ENCODE data around the gene PLXNA2.

PLXNA2 gene

GRCh38 chr1:208085655-208086515 is 158.3 kb downstream of the PLXNA2 start:
- DNase-seq = no peak

DNA sequence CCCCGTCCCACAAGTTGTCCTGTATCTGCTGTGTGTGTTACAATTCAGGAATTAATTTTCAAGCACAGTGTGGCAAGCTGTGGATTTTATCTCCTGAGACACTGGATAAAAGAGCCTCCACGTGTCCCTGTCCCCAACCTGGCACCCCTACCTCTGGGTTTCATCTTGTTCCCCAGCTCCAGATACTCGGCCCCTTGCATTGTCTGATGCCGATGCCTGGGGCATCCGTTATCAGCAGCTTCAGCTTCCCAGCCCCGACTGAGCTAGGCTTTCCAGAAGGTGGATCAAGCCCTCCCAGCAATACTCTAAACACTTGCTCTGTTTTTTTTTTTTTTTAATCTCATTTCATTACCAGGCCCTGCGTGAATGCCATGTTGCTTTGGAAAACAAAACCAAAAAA is 159.4 kb downstream of the PLXNA2 start:
- no peak for DNase-seq

DNA sequence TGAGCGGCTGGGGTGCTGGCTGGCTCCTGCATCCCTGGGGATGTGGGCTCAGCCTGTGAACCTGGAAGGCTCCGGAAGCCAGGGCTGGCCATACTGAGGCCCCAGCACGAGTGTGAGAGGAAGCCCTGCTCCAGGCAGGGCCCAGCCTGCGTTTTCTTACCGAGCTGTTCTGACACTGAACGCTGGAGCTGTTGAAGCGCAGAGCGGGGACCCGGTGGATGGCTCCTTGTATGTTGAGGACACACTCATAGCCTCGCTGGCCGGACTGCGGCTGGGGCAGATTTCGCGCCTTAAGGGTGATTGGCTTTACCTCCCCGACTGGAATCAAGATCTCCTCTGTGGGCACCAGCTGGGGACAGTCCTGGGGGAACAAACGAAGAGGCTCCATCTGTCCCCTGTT is 160.0 kb downstream of the PLXNA2 start:
- DNase-seq = no peak

DNA sequence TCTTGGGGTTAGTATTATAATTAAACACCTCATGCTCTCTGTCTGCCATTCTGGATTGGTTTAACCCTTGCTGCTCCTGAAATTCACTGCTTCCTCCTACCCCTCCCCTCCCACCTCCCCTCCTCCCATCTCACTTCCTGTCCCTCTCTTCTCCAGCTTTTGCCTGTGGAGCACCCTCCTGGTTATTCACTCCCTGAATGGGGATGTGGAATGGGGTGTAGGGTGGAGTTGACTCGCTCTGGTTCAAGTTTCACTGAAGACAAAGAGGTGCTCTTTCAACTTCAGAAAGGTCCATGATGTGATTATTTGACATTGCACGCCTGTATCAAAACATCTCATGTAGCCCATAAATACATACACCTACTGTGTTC is 160.5 kb downstream of the PLXNA2 start:
- DNase-seq = no peak

DNA sequence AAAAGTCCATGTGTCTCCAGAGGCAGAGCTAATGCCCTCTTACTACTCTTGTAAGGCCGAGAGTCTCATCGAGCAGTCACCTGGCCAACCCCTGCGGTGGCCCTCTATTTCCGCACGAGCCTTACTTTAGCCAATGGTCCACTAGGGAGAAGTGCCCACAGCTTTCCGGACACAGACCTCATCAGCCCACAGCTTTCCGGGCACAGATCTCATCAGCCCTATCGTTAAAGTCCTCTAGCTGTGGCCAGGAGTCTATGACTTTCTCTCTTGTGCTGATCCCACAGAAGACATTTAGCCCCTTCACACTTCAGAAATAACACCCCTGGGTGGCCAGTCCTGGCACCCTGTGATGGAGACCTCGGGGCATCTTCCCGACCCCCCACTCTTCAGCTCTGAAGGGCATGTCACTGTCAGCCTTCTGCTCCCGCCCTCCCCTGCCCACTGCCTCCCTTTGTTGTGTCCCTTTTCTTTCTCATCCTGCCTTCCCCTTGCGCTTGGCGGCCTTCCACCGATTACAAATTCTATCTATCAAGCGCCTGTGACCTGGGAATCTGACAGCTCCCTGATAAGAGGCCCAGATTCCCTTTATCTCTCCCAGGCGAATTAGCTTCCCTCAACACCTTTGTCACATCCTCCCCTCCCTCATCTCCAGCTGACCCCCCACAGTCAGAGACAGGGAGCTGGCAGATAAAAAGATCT is 161.0 kb downstream of the PLXNA2 start:
- no peak for DNase-seq

DNA sequence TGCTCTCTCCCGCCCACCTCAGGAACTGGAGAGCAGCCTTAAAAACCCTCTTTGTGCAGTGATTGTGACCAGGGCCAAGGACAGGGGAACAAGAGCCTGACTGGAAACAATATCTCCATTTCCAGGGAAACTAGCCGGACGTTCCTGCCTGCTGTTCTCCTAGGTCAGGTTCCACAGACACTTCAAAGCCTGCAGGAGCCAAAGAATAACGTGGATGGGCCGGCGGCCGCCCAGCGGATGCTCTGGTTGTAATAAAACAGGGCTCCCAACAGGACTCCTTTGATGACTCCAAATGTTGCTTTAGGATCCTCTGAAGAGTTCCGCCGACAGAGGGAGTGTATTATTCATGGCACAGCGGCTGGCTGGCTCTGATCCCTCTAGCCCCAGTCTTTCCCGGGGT is 162.2 kb downstream of the PLXNA2 start:
- no peak for DNase-seq

GRCh38 chr1:208080396-208081286 is 163.5 kb downstream of the PLXNA2 start:
- no peak for DNase-seq

DNA sequence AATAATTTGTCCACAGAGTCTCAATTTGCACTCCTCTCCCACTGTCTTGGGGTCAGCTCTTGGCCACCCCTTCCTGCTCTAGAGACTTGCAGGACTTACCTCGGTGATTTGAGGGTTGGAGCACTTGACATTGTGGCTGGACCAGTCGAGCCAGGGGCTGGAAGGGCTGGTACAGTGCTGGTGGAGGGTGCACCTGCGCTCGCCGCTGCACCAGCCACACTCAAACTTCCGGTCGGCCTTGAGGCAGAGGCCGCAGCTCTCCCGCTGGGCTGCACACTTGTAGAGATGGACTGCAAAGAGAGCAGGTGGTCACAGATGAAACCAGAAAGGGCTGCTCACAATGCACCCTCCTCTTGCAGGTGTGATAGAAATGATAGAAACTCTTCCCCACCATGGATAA is 165.0 kb downstream of the PLXNA2 start:
- DNase-seq = no peak

DNA sequence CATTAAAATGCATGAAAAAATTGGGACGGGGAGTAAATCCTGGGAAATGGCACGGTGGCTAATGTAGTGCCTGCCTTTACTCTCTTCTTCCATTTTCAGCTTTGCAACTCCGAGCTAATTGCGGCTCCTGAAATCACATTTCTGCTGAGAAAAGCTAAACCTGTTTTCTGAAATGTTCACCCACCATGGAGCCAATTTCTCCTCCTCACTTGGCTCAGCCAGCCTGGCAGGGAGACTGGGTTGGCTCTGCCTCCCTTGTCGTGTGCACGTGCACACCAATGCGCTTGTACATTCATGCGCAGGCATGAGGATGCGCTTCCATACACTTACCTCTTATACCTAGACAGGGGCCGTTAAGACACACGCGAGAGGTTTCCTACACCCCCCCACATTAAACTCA is 165.4 kb downstream of the PLXNA2 start:
- DNase-seq = no peak

- no peak for DNase-seq
These were observed 166.7 kb downstream of the PLXNA2 start for GRCh38 chr1:208077232-208078075.

- DNase-seq = no peak
These were observed 169.8 kb downstream of the PLXNA2 start for GRCh38 chr1:208074353-208074752.

DNA sequence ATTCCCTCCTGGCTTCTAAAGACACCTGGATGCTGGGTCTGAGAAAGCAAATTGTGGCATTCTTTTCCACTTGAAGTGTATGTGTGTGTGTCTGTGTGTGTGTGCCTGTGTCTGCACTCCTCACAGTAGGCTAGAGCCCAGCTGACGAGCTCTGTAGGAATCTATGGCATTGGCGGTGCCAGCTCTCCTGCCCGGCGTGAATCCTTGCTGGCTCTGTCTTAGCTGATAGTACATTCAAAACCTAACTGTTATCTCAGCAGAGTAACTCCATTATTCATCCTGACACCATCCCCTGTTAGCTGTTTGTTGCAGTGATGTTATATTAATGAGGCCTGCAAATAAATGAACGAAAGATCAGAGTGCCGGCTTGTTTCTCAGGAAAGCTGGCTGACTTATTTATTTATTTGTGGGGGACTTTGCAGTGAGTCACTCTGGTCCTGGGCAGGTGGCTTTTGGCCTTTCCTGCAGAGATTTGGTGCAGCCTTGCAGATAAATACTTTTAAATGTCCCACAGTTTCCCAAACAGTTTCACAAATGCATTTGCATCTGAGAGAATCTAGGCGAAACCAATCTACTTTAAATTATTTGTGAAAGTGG is 172.7 kb downstream of the PLXNA2 start:
- DNase-seq = no peak

DNA sequence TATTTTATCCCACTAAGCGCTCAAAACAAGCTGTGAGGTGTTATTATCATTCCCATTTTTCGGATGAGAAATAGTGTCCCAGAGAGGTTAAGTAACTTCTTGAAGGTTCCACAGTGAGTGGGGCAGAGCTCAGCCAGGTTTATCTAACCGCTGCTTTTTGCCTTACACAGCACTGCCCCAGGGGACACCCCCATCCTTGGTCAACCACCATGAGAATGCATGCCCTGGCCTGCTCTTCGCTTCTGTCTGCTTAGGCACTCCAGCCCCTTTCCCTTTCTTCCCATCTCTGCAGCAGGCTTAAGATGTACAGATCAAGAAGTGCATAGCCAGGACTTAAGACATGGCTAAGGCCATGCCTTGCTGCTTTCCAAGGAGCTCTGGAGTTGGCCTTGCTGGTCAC is 174.3 kb downstream of the PLXNA2 start:
- no peak for DNase-seq

DNA sequence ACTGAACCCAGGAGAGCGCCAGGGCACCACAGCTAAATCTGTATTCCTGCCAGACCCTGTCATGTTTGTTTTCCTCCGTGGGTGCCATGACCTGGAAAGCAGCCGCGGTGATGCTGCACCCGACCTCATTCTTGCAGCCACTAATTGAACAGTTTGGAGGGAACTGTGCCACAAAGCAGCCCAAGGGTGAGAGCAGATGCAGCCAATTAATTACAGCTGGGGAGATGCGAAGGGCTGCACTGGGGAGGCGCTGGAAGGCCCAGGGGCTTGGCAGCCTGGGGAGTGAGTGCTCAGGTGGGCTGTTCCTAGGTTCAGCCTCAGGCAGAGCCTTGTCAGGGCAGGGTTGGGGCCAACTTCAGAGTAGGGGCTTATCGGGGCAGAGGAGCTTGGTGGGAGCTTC is 174.9 kb downstream of the PLXNA2 start:
- no peak for DNase-seq

- no peak for DNase-seq
These were observed 175.3 kb downstream of the PLXNA2 start for GRCh38 chr1:208068908-208069307.

DNA sequence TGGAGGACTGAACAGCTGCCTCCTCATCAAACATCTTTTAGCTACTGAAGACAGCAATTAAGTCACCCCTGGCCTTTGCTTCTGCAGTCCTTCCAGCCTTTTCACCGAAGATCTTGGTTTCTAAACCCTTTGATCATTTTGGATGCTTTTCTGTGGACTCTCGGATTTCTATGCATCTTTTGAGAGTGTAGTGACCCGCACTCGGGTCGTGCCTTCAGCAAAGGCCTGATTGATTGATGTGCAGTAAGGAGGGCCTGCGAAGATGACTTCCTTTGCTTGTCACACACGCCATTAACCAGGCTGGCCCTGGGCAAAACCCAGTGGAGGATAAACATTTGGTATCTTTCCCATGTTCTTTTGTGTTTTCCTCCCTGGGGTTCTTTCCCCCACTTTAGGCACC is 175.8 kb downstream of the PLXNA2 start:
- DNase-seq = no peak

- no peak for DNase-seq
These were observed 177.6 kb downstream of the PLXNA2 start for GRCh38 chr1:208066583-208066982.

DNA sequence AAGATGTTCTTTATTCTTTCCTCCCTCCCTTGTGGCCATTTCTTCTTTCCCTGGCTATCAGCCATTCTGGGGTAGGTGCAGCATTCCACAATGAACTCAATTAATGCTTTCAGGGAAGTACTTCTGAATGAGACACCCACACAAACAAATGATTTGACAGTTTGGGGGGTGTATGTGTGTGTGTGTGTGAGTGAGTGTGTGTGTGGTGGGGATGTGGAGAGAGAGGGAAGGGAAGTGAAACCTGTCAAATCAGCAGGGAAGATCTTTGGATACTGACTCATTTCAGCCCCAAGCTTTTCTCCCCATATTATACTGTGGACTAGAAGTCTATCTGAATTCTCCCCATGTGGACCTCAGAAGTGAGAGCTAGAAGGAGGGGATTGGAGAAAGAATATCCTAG is 178.3 kb downstream of the PLXNA2 start:
- DNase-seq = no peak

DNA sequence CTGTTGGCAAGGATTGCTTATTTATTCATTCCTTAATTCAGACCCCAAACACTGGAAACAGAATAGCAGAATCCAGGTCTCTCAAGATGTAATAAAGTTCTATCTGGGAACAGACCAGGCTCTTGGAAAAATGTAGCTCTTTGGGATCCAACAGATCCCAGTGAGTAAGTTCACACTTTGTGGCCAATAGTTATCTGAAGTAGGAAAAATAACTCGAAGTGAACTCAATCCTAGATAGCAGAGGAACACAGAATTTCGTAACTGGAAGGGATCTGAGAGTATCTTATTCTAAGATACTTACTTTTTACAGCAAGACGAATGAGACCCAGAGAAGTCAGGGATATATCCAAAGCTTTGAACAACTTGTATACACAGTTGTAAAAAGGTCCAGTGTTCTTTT is 182.6 kb downstream of the PLXNA2 start:
- no peak for DNase-seq

GRCh38 chr1:208061118-208061517 is 183.1 kb downstream of the PLXNA2 start:
- no peak for DNase-seq

DNA sequence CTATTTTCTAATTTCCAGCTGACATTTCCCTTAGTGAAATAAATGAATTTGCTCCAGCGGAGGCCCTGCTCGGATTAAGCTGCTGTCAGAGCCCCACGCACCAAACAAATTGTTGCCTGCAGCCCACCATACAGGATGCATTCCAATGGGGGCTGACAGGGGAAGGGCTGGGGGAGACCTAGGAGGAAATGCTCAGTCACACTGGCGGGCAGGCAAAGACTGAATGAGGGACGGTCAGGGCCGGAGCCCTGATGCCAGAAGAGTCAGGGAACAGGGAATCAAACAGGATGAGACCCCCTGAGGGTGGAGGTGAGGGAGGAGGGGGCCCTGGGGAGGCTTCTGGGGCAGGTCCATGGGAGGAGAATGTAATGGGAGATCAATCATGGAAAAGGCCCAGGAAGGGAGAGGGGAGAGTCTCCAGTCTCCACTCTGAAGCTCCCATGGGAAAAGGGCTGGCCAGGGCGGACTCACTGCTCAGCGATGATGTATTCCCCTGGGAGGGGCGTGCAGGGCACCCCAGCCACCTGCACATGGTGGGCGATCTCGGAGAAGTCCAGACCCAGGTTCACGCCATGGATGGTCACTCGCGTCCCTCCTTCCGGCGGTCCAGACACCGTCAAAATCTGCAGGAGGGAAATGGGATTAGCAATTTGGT is 183.8 kb downstream of the PLXNA2 start:
- no peak for DNase-seq
